Lung (tissue), 12 donors: ENCODE results near the gene C1S. TPM values are rescaled to one million over a fixed set of nuclear protein-coding genes. Genes with fewer than 3 reads are reported as not detected.

ENCODE experiments used
- ATAC-seq: fragments of 200-7000 bp; cut with Tn5 transposase; one replicate; pipeline ENCODE4 v1.9.1; 2020; ENCODE audit warnings: moderate number of reproducible peaks; ENCODE audit not compliant: insufficient read depth, low FRiP score
- DNase-seq, 3 donors: peaks; one replicate each; pipeline ENCODE4 v3.0.0-alpha.2; 2013 to 2017
- H3K27ac ChIP-seq, 2 donors: one replicate each; pipeline ENCODE4 v1.5.1; 2013; ENCODE audit warnings: mild to moderate bottlenecking in 2 of 2, moderate library complexity in 2 of 2, control low read depth in 1 of 2, inconsistent platforms in 1 of 2, low read depth in 1 of 2, low read length in 1 of 2
- H3K27me3 ChIP-seq, 3 donors: one replicate each; pipeline ENCODE4 v1.5.1; 2013; ENCODE audit warnings: low read length in 2 of 3; ENCODE audit not compliant: control insufficient read depth in 3 of 3, insufficient read depth in 3 of 3
- H3K36me3 ChIP-seq, 4 donors: one replicate each; pipeline ENCODE4 v1.5.1; 2013; ENCODE audit warnings: low read length in 4 of 4, mild to moderate bottlenecking in 1 of 4, moderate library complexity in 1 of 4; ENCODE audit not compliant: control insufficient read depth in 4 of 4, insufficient read depth in 4 of 4
- H3K4me1 ChIP-seq, 5 donors: one replicate each; pipeline ENCODE4 v1.5.1; 2013; ENCODE audit warnings: low read length in 5 of 5, mild to moderate bottlenecking in 2 of 5, moderate library complexity in 1 of 5; ENCODE audit not compliant: control insufficient read depth in 5 of 5, insufficient read depth in 5 of 5
- H3K4me3 ChIP-seq: one replicate; pipeline ENCODE4 v1.5.1; 2013; ENCODE audit warnings: mild to moderate bottlenecking, control low read depth, moderate library complexity
- H3K9ac ChIP-seq, 2 donors: one replicate each; pipeline ENCODE4 v1.5.1; 2013; ENCODE audit warnings: low read length in 2 of 2, control low read depth in 1 of 2; ENCODE audit not compliant: insufficient read depth in 1 of 2
- H3K9me3 ChIP-seq, 4 donors: one replicate each; pipeline ENCODE4 v1.5.1; 2013; ENCODE audit warnings: low read length in 3 of 4, mild to moderate bottlenecking in 1 of 4, moderate library complexity in 1 of 4; ENCODE audit not compliant: control insufficient read depth in 4 of 4, insufficient read depth in 3 of 4
- CTCF ChIP-seq: IDR thresholded peaks from 2 replicates; pipeline ENCODE4 v1.5.1; 2012; ENCODE audit warnings: mild to moderate bottlenecking; ENCODE audit errors: control extremely low read depth, extremely low read depth
- WGBS, 2 donors: extraction: QIAGEN DNeasy Blood & Tissue Kit; methylation state at CpG; one replicate each; pipeline ENCODE4 v1.1.7; 2013; 5-methylcytosine and 5-hydroxymethylcytosine counted together
- polyA plus RNA-seq, 2 donors: library from polyadenylated mRNA; stranded (reverse); fragments of 200-250 nt; gene quantifications; one replicate each; pipeline ENCODE4 v1.2.1, GENCODE V29; 2013
- total RNA-seq, 2 donors: library from RNA; depleted of rRNA in 1 of 2; stranded (reverse); fragments of >200 nt in 1 of 2; gene quantifications; one replicate each; pipeline ENCODE4 v1.2.1, GENCODE V29; 2014 to 2021
- donor health status: control.
- donor health status: control.
- donor health status: Bipolar disorder and iron deficiency.
- donor health status: healthy.
- donor health status: DM: yes; HTN: yes; CAD: no.

Gene C1S
- total and polyA plus RNA-seq, 4 donors = 148 to 291 (median 253) TPM

GRCh38 chr12:7021956-7022355, 38.6 kb upstream of the C1S start:
- TF ChIP-seq CTCF = no peak
- WGBS, 2 donors = 62 to 76% methylated on average over 5 of the region's 5 CpGs
- Histone ChIP-seq H3K9ac (no peak overlapping the region), H3K27ac (no peak overlapping the region), H3K4me1 (peaks cover 0 to 17% (median 4%) of the 10 kb centered on the region in 5 donors), H3K27me3 (no peaks in the 10 kb centered on the region), H3K4me3 (no peak overlapping the region), H3K36me3 (no peaks in the 10 kb centered on the region), H3K9me3 (no peaks in the 10 kb centered on the region)
- DNase-seq (no peak), ATAC-seq (no peak)

- TF ChIP-seq CTCF = no peak
- Histone ChIP-seq H3K27me3 (no peaks in the 10 kb centered on the region), H3K4me1 (peaks cover 0 to 7% (median 0%) of the 10 kb centered on the region in 5 donors), H3K36me3 (no peaks in the 10 kb centered on the region), H3K9ac (no peak overlapping the region), H3K4me3 (no peak overlapping the region), H3K9me3 (no peaks in the 10 kb centered on the region), H3K27ac (no peak overlapping the region)
- 77 to 94% methylated on average over 3 of the region's 3 CpGs for WGBS, 2 donors
- DNase-seq = no peak
- ATAC-seq = no peak
Measured at GRCh38 chr12:7023114-7023513, 37.4 kb upstream of the C1S start.

- H3K4me3 ChIP-seq = no peak overlapping the region
- no peak overlapping the region for H3K27ac ChIP-seq
- no peak for ATAC-seq
- WGBS, 2 donors = 86 to 100% methylated on average over 1 of the region's 1 CpG
- TF ChIP-seq CTCF = no peak
- H3K27me3 ChIP-seq = no peaks in the 10 kb centered on the region
- H3K36me3 ChIP-seq = no peaks in the 10 kb centered on the region
- no peak overlapping the region for H3K9ac ChIP-seq
- no peaks in the 10 kb centered on the region for H3K4me1 ChIP-seq
- no peaks in the 10 kb centered on the region for H3K9me3 ChIP-seq
- no peak for DNase-seq
Measured at GRCh38 chr12:7026854-7027253, 33.7 kb upstream of the C1S start.

GRCh38 chr12:7031306-7031705, 29.2 kb upstream of the C1S start:
- no peak for ATAC-seq
- Histone ChIP-seq H3K27ac (no peak overlapping the region), H3K4me3 (no peak overlapping the region), H3K4me1 (no peaks in the 10 kb centered on the region), H3K36me3 (no peaks in the 10 kb centered on the region), H3K9ac (no peak overlapping the region), H3K27me3 (no peaks in the 10 kb centered on the region), H3K9me3 (no peaks in the 10 kb centered on the region)
- no peak for DNase-seq
- no peak for TF ChIP-seq CTCF
- 82 to 89% methylated on average over 6 of the region's 6 CpGs for WGBS, 2 donors
